Measurements from ENCODE around the gene NLRP3. TPM values are rescaled to one million over a fixed set of nuclear protein-coding genes. Genes with fewer than 3 reads are reported as not detected.

The NLRP3 gene
- total RNA-seq, 2 experiments from 2014 or later: 7.8 to 8.5 TPM

- no peak for TF ChIP-seq CTCF (IDR thresholded peaks at IDR 0.05)
- H3K4me1 Mint-ChIP-seq (ENCODE audit: low read depth): no peaks in the 10 kb centered on the region
- no peaks in the 10 kb centered on the region for H3K9me3 ChIP-seq (ENCODE audit: control insufficient read depth in 1 of 2, insufficient read depth in 1 of 2, low read length in 2 of 2)
- ChIA-PET CTCF (interaction anchor here (0.5 to 1.9 kb wide), 2 partner anchors 94 to 122 kb away, joined by 3 to 4 read pairs; no protein-coding TSS in a partner anchor), POLR2A (no interaction called here)
- H3K4me3 ChIP-seq (ENCODE audit: low read length): no peak overlapping the region
- no peaks in the 10 kb centered on the region for H3K4me1 ChIP-seq (ENCODE audit: insufficient read depth, low read length)
- intact Hi-C loops (cut with DNase I, micrococcal nuclease): no loop called here
- no peak overlapping the region for H3K27ac ChIP-seq (ENCODE audit: low read depth in 1 of 2, low read length in 2 of 2)
- H3K36me3 ChIP-seq (ENCODE audit: insufficient read depth, low read length): no peaks in the 10 kb centered on the region
- peaks cover 23% of the 10 kb centered on the region for H3K27me3 Mint-ChIP-seq
- H3K4me3 Mint-ChIP-seq: no peak overlapping the region
- no peaks in the 10 kb centered on the region for H3K9me3 Mint-ChIP-seq
- ATAC-seq (ENCODE audit: poor library complexity) (no peak), DNase-seq (peak in 3 of 14 experiments; percentile 0 to 33 (median 24))
- H3K27ac Mint-ChIP-seq: no peak overlapping the region
- H3K27me3 ChIP-seq (ENCODE audit: control insufficient read depth in 1 of 2, insufficient read depth in 2 of 2, low read length in 2 of 2): peaks cover 0 to 12% of the 10 kb centered on the region in 2 experiments
- H3K36me3 Mint-ChIP-seq (ENCODE audit: low read depth): no peaks in the 10 kb centered on the region
These were observed 78.8 kb downstream of the NLRP3 start for GRCh38 chr1:247494767-247495166.

GRCh38 chr1:247496581-247497285 is 80.8 kb downstream of the NLRP3 start:
- H3K27me3 ChIP-seq (ENCODE audit: control insufficient read depth in 1 of 2, insufficient read depth in 2 of 2, low read length in 2 of 2): peaks cover 0 to 7% of the 10 kb centered on the region in 2 experiments
- H3K36me3 ChIP-seq (ENCODE audit: insufficient read depth, low read length): no peaks in the 10 kb centered on the region
- Mint-ChIP-seq H3K4me3 (no peak overlapping the region), H3K27ac (no peak overlapping the region), H3K4me1 (ENCODE audit: low read depth) (no peaks in the 10 kb centered on the region), H3K36me3 (ENCODE audit: low read depth) (no peaks in the 10 kb centered on the region), H3K9me3 (no peaks in the 10 kb centered on the region), H3K27me3 (peaks cover 19% of the 10 kb centered on the region)
- intact Hi-C loops (cut with DNase I, micrococcal nuclease): no loop called here
- ChIA-PET POLR2A (no interaction called here), CTCF (no interaction called here)
- ATAC-seq (ENCODE audit: poor library complexity): no peak
- no peak overlapping the region for H3K4me3 ChIP-seq (ENCODE audit: low read length)
- H3K9me3 ChIP-seq (ENCODE audit: control insufficient read depth in 1 of 2, insufficient read depth in 1 of 2, low read length in 2 of 2): no peaks in the 10 kb centered on the region
- no peak for TF ChIP-seq CTCF (IDR thresholded peaks at IDR 0.05)
- no peaks in the 10 kb centered on the region for H3K4me1 ChIP-seq (ENCODE audit: insufficient read depth, low read length)
- no peak overlapping the region for H3K27ac ChIP-seq (ENCODE audit: low read depth in 1 of 2, low read length in 2 of 2)
- no peak for DNase-seq

Other genes starting within 250 kb of the NLRP3 start
- 10 to 100 TPM; 18.3 to 20.0 TPM for gene ZNF124, start 244.2 kb upstream of the NLRP3 start, total RNA-seq
- gene VN1R5, start 160.1 kb upstream of the NLRP3 start, total RNA-seq: not detected
- gene ZNF496, start 84.3 kb upstream of the NLRP3 start, total RNA-seq: 10 to 100 TPM; 15.8 to 19.9 TPM
- gene OR2B11, start 41.9 kb downstream of the NLRP3 start, total RNA-seq: not detected
- not detected for gene OR2C3, start 120.3 kb downstream of the NLRP3 start, total RNA-seq
- gene GCSAML, start 133.0 kb downstream of the NLRP3 start, total RNA-seq: not detected
- not detected for gene OR2G2, start 172.2 kb downstream of the NLRP3 start, total RNA-seq
- gene OR2G3, start 189.4 kb downstream of the NLRP3 start, total RNA-seq: not detected

All from CD4-positive, alpha-beta T cell (primary cell).